Measurements from ENCODE around the gene LLGL2. TPM values are rescaled to one million over a fixed set of nuclear protein-coding genes. Genes with fewer than 3 reads are reported as not detected.
A peak's percentile ranks its signal among the peaks of the same experiment; 100 is the strongest.

LLGL2 gene
- total RNA-seq, 2 donors from 2014 or later, result 43.0 to 65.3 TPM

GRCh38 chr17:75547091-75547490 lies 21.6 kb downstream of the LLGL2 start:
- no peaks in the 10 kb centered on the region for H3K9me3 ChIP-seq
- TF ChIP-seq, protein P1, sequence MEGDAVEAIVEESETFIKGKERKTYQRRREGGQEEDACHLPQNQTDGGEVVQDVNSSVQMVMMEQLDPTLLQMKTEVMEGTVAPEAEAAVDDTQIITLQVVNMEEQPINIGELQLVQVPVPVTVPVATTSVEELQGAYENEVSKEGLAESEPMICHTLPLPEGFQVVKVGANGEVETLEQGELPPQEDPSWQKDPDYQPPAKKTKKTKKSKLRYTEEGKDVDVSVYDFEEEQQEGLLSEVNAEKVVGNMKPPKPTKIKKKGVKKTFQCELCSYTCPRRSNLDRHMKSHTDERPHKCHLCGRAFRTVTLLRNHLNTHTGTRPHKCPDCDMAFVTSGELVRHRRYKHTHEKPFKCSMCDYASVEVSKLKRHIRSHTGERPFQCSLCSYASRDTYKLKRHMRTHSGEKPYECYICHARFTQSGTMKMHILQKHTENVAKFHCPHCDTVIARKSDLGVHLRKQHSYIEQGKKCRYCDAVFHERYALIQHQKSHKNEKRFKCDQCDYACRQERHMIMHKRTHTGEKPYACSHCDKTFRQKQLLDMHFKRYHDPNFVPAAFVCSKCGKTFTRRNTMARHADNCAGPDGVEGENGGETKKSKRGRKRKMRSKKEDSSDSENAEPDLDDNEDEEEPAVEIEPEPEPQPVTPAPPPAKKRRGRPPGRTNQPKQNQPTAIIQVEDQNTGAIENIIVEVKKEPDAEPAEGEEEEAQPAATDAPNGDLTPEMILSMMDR (IDR thresholded peaks at IDR 0.05), result no peak
- TF ChIP-seq POLR2A (IDR thresholded peaks at IDR 0.05) (no peak), POLR2AphosphoS5 (IDR thresholded peaks at IDR 0.05) (peak; percentile 69)
- peak; percentile 69 for DNase-seq (ENCODE audit: low spot score)
- no peak overlapping the region for H3K4me3 ChIP-seq
- intact Hi-C loops (cut with DNase I), result no loop called here
- peaks cover 11% of the 10 kb centered on the region for H3K4me1 ChIP-seq (replicated peaks)
- no peaks in the 10 kb centered on the region for H3K27me3 ChIP-seq (replicated peaks; ENCODE audit: insufficient read depth)
- WGBS, result 51% methylated on average over 9 of the region's 9 CpGs
- H3K27ac ChIP-seq, result peak overlapping the region; percentile 65 to 70
- H3K36me3 ChIP-seq, result no peaks in the 10 kb centered on the region

DNA sequence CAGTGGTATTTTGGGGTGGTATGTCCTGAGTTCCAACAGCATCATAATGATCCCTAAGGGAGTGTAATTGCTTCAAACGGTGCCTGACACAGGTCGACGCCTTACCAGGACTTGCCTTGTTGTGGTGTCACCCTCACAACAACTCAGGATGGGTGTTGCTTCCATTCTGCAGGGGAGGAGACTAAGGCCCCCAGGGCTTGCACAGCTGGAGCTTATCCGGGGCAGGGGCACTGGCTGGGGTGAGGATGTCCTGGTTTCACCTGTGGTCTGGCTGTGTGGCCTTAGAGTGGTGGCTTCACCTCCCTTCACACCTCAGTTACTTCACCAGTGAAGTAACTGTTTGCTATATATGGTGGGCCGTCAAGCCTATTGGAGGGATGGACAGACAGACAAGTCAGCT lies 23.3 kb downstream of the LLGL2 start:
- H3K36me3 ChIP-seq, result no peaks in the 10 kb centered on the region
- WGBS, result 69% methylated on average over 5 of the region's 5 CpGs
- no peak overlapping the region for H3K4me3 ChIP-seq
- peaks cover 11% of the 10 kb centered on the region for H3K4me1 ChIP-seq (replicated peaks)
- no peak for DNase-seq (ENCODE audit: low spot score)
- intact Hi-C loops (cut with DNase I), result no loop called here
- TF ChIP-seq POLR2A (IDR thresholded peaks at IDR 0.05) (no peak), POLR2AphosphoS5 (IDR thresholded peaks at IDR 0.05) (no peak)
- TF ChIP-seq, protein P1 (IDR thresholded peaks at IDR 0.05), result no peak
- no peaks in the 10 kb centered on the region for H3K27me3 ChIP-seq (replicated peaks; ENCODE audit: insufficient read depth)
- H3K27ac ChIP-seq, result peak overlapping the region; percentile 90 to 94
- no peaks in the 10 kb centered on the region for H3K9me3 ChIP-seq

GRCh38 chr17:75549246-75550138 lies 24.0 kb downstream of the LLGL2 start:
- H3K4me1 ChIP-seq (replicated peaks), result peaks cover 11% of the 10 kb centered on the region
- no peaks in the 10 kb centered on the region for H3K36me3 ChIP-seq
- H3K4me3 ChIP-seq, result peak overlapping the region in 1 of 2 donors; percentile 6
- H3K27me3 ChIP-seq (replicated peaks; ENCODE audit: insufficient read depth), result no peaks in the 10 kb centered on the region
- peak overlapping the region; percentile 90 to 94 for H3K27ac ChIP-seq
- DNase-seq (ENCODE audit: low spot score), result peak; percentile 88
- WGBS, result 50% methylated on average over 13 of the region's 22 CpGs
- intact Hi-C loops (cut with DNase I), result no loop called here
- no peaks in the 10 kb centered on the region for H3K9me3 ChIP-seq
- TF ChIP-seq POLR2A (IDR thresholded peaks at IDR 0.05) (peak; percentile 68), POLR2AphosphoS5 (IDR thresholded peaks at IDR 0.05) (peak; percentile 68)
- TF ChIP-seq, protein P1 (IDR thresholded peaks at IDR 0.05), result no peak

DNA sequence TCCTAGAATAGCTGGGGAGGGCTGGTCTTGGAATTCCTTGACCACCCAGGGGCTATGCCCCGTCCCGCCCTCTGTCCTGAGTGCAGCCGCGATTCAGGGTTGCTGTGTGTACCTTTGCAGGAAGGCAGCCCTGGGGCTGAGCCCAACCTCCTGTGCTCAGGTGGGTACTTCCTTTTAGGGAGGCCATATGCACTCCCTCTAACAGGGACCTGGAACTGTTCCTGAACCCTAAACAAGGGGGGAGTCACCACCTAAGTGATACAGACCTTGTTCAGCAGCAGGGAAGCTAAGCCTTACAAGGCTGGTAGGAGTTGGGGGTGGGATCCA lies 24.6 kb downstream of the LLGL2 start:
- H3K27ac ChIP-seq, result peak overlapping the region; percentile 90 to 94
- DNase-seq (ENCODE audit: low spot score), result no peak
- no peaks in the 10 kb centered on the region for H3K9me3 ChIP-seq
- intact Hi-C loops (cut with DNase I), result no loop called here
- no peaks in the 10 kb centered on the region for H3K36me3 ChIP-seq
- peaks cover 11% of the 10 kb centered on the region for H3K4me1 ChIP-seq (replicated peaks)
- WGBS, result 48% methylated on average over 4 of the region's 4 CpGs
- no peak overlapping the region for H3K4me3 ChIP-seq
- H3K27me3 ChIP-seq (replicated peaks; ENCODE audit: insufficient read depth), result no peaks in the 10 kb centered on the region
- TF ChIP-seq, protein P1 (IDR thresholded peaks at IDR 0.05), result peak in 1 of 4 experiments; percentile 12
- TF ChIP-seq POLR2A (IDR thresholded peaks at IDR 0.05), result no peak

DNA sequence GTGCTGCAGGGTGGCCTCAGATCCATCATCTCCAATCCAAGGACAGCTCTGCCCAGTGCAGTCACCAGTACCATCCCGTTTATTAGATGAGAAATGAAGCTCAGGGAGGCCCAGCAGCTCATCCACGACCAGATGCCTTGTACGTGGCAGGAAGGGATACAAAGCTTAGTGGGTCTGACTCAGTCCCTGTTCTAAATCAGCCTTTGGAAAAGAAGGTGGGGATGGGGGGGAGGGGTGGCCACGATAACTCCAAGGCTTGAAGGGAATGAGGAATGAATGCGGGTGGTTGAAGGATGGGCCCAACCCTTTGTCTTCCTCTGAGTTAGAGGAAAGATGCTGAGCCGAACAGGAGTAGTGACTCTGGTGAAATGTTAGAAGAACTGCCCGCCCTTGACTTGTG lies 25.8 kb downstream of the LLGL2 start:
- Histone ChIP-seq H3K9me3 (no peaks in the 10 kb centered on the region), H3K4me3 (no peak overlapping the region), H3K27ac (peak overlapping the region in 1 of 2 donors; percentile 94), H3K36me3 (no peaks in the 10 kb centered on the region), H3K27me3 (replicated peaks; ENCODE audit: insufficient read depth) (no peaks in the 10 kb centered on the region), H3K4me1 (replicated peaks) (peaks cover 11% of the 10 kb centered on the region)
- intact Hi-C loops (cut with DNase I), result no loop called here
- no peak for DNase-seq (ENCODE audit: low spot score)
- TF ChIP-seq, protein P1 (IDR thresholded peaks at IDR 0.05), result no peak
- TF ChIP-seq POLR2AphosphoS5 (IDR thresholded peaks at IDR 0.05) (no peak), POLR2A (IDR thresholded peaks at IDR 0.05) (no peak)
- WGBS, result 87% methylated on average over 7 of the region's 7 CpGs
